ENCODE measurements around the gene PTTG1IP2. TPM values are rescaled to one million over a fixed set of nuclear protein-coding genes. Genes with fewer than 3 reads are reported as not detected.

The PTTG1IP2 gene
- total and polyA plus RNA-seq, 2 donors (not counting 1 experiment from before 2014, with no cell fraction given) = not detected

GRCh38 chr7:90503367-90503766 lies 33.9 kb downstream of the PTTG1IP2 start:
- Histone ChIP-seq H3K79me2 (ENCODE audit: control insufficient read depth, insufficient read depth, low read length) (no peaks in the 10 kb centered on the region), H3K9me3 (ENCODE audit: control extremely low read depth in 1 of 3, control insufficient read depth in 2 of 3, insufficient read depth in 1 of 3, low read length in 2 of 3) (no peaks in the 10 kb centered on the region), H3K4me3 (ENCODE audit: control extremely low read depth in 1 of 5, extremely low read depth in 1 of 5, insufficient read depth in 1 of 5, low read depth in 2 of 5, low read length in 4 of 5) (no peak overlapping the region), H3K9ac (ENCODE audit: low read length) (no peak overlapping the region), H3K4me2 (replicated peaks; ENCODE audit: low read depth, low read length, poor library complexity, severe bottlenecking) (no peak overlapping the region), H2AFZ (ENCODE audit: insufficient read depth, low read depth, low read length, poor library complexity, severe bottlenecking) (no peak overlapping the region), H3K27ac (ENCODE audit: low read length in 2 of 2) (no peak overlapping the region), H3K4me1 (ENCODE audit: control insufficient read depth in 2 of 2, insufficient read depth in 2 of 2, low read length in 2 of 2) (no peaks in the 10 kb centered on the region), H3K27me3 (replicated peaks in 1 of 4; ENCODE audit: control extremely low read depth in 1 of 4, control insufficient read depth in 3 of 4, insufficient read depth in 4 of 4, low read length in 3 of 4) (no peaks in the 10 kb centered on the region), H4K20me1 (ENCODE audit: control insufficient read depth, insufficient read depth, low read length, poor library complexity, severe bottlenecking) (no peaks in the 10 kb centered on the region), H3K36me3 (replicated peaks in 1 of 2; ENCODE audit: control extremely low read depth in 1 of 2, control insufficient read depth in 1 of 2, extremely low read depth in 1 of 2, insufficient read depth in 2 of 2, low read length in 1 of 2) (no peaks in the 10 kb centered on the region)
- H3K4me3 Mint-ChIP-seq = no peak overlapping the region
- no CpG with 5 or more reads among the region's 1 CpG for WGBS (ENCODE audit: insufficient coverage)
- ATAC-seq (ENCODE audit: low read depth) (no peak), DNase-seq (no peak)
- intact Hi-C loops (cut with micrococcal nuclease) = no loop called here
- no peak for TF ChIP-seq EZH2 (IDR thresholded peaks at IDR 0.05; ENCODE audit: borderline replicate concordance, insufficient read depth, low read depth, low read length, poor library complexity, severe bottlenecking)
- TF ChIP-seq, protein P1, sequence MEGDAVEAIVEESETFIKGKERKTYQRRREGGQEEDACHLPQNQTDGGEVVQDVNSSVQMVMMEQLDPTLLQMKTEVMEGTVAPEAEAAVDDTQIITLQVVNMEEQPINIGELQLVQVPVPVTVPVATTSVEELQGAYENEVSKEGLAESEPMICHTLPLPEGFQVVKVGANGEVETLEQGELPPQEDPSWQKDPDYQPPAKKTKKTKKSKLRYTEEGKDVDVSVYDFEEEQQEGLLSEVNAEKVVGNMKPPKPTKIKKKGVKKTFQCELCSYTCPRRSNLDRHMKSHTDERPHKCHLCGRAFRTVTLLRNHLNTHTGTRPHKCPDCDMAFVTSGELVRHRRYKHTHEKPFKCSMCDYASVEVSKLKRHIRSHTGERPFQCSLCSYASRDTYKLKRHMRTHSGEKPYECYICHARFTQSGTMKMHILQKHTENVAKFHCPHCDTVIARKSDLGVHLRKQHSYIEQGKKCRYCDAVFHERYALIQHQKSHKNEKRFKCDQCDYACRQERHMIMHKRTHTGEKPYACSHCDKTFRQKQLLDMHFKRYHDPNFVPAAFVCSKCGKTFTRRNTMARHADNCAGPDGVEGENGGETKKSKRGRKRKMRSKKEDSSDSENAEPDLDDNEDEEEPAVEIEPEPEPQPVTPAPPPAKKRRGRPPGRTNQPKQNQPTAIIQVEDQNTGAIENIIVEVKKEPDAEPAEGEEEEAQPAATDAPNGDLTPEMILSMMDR (IDR thresholded peaks at IDR 0.05) = no peak
- no peaks in the 10 kb centered on the region for H3K9me3 Mint-ChIP-seq (ENCODE audit: insufficient read depth)
- peaks cover 3% of the 10 kb centered on the region for H3K27me3 Mint-ChIP-seq
- ChIA-PET POLR2A (no interaction called here), CTCF (no interaction called here)
- no peaks in the 10 kb centered on the region for H3K4me1 Mint-ChIP-seq
- no peak overlapping the region for H3K27ac Mint-ChIP-seq

- ChIA-PET CTCF (no interaction called here), POLR2A (no interaction called here)
- DNase-seq (no peak), ATAC-seq (ENCODE audit: low read depth) (no peak)
- Histone ChIP-seq H3K27me3 (replicated peaks in 1 of 4; ENCODE audit: control extremely low read depth in 1 of 4, control insufficient read depth in 3 of 4, insufficient read depth in 4 of 4, low read length in 3 of 4) (no peaks in the 10 kb centered on the region), H2AFZ (ENCODE audit: insufficient read depth, low read depth, low read length, poor library complexity, severe bottlenecking) (no peak overlapping the region), H3K36me3 (replicated peaks in 1 of 2; ENCODE audit: control extremely low read depth in 1 of 2, control insufficient read depth in 1 of 2, extremely low read depth in 1 of 2, insufficient read depth in 2 of 2, low read length in 1 of 2) (no peaks in the 10 kb centered on the region), H3K9ac (ENCODE audit: low read length) (no peak overlapping the region), H3K4me3 (ENCODE audit: control extremely low read depth in 1 of 5, extremely low read depth in 1 of 5, insufficient read depth in 1 of 5, low read depth in 2 of 5, low read length in 4 of 5) (no peak overlapping the region), H3K9me3 (ENCODE audit: control extremely low read depth in 1 of 3, control insufficient read depth in 2 of 3, insufficient read depth in 1 of 3, low read length in 2 of 3) (no peaks in the 10 kb centered on the region), H3K79me2 (ENCODE audit: control insufficient read depth, insufficient read depth, low read length) (no peaks in the 10 kb centered on the region), H3K4me1 (ENCODE audit: control insufficient read depth in 2 of 2, insufficient read depth in 2 of 2, low read length in 2 of 2) (no peaks in the 10 kb centered on the region), H4K20me1 (ENCODE audit: control insufficient read depth, insufficient read depth, low read length, poor library complexity, severe bottlenecking) (no peaks in the 10 kb centered on the region), H3K27ac (ENCODE audit: low read length in 2 of 2) (no peak overlapping the region), H3K4me2 (replicated peaks; ENCODE audit: low read depth, low read length, poor library complexity, severe bottlenecking) (no peak overlapping the region)
- Mint-ChIP-seq H3K27ac (no peak overlapping the region), H3K27me3 (peaks cover 7% of the 10 kb centered on the region), H3K4me1 (no peaks in the 10 kb centered on the region), H3K9me3 (ENCODE audit: insufficient read depth) (no peaks in the 10 kb centered on the region), H3K4me3 (no peak overlapping the region)
- intact Hi-C loops (cut with micrococcal nuclease) = no loop called here
- WGBS (ENCODE audit: insufficient coverage) = no CpG with 5 or more reads among the region's 1 CpG
- TF ChIP-seq, protein P1 (IDR thresholded peaks at IDR 0.05) = no peak
- no peak for TF ChIP-seq EZH2 (IDR thresholded peaks at IDR 0.05; ENCODE audit: borderline replicate concordance, insufficient read depth, low read depth, low read length, poor library complexity, severe bottlenecking)
These were observed 38.3 kb downstream of the PTTG1IP2 start for GRCh38 chr7:90507692-90508091.
